Upper lobe of left lung (tissue), 4 donors: Measurements from ENCODE around the gene TXNIP.

Experiments
- CTCF ChIP-seq, 6 experiments: fragments of 450-650 bp in 4 of 6; fragments of 200-600 bp in 2 of 6; sonication (generic) in 2 of 6; IDR thresholded peaks; one replicate each; pipeline ENCODE4 v1.5.1; 2016 to 2019; ENCODE audit warnings: antibody characterized with exemption in 6 of 6
- POLR2A ChIP-seq, 4 donors: fragments of 450-650 bp; IDR thresholded peaks; one replicate each; pipeline ENCODE4 v1.5.1; 2016 to 2017; ENCODE audit warnings: antibody characterized with exemption in 4 of 4, mild to moderate bottlenecking in 2 of 4
- POLR2AphosphoS5 ChIP-seq, 2 donors: sonication (generic); formaldehyde crosslinking; IDR thresholded peaks; one replicate each; pipeline ENCODE4 v1.5.1; 2017; ENCODE audit warnings: antibody characterized with exemption in 2 of 2

- TF ChIP-seq CTCF (IDR thresholded peaks at IDR 0.05) (no peak), POLR2AphosphoS5 (IDR thresholded peaks at IDR 0.05) (no peak), POLR2A (IDR thresholded peaks at IDR 0.05) (no peak)
These were observed 37.6 kb downstream of the TXNIP start for GRCh38 chr1:145958734-145959133.
